HPDE6-E6E7 (cell line): ENCODE results near the gene ATPAF2.

Experiments
- DNase-seq: peaks from one replicate; pipeline ENCODE4 v3.0.0; 2011; ENCODE audit warnings: missing footprints; ENCODE audit errors: extremely low spot score

Gene ATPAF2

DNA sequence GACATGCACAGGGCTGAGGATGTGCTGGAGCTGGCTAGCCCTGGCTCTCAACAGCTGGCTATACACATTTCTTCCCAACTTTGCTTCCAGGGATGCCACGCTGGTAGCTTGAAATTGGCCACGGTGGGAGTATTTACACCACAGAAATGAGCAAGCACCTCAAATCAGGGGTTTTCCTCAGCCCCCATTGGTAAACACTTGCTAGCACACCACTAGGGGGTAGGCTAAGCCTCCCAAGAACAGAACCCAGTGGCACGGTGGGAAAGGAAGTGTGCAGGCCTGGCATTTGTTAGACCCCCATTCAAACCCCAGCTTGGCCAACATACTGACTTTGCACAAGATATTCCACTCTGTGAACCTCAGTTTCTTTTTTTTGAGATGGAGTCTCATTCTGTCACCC is 53.4 kb downstream of the ATPAF2 start:
- DNase-seq = no peak

DNA sequence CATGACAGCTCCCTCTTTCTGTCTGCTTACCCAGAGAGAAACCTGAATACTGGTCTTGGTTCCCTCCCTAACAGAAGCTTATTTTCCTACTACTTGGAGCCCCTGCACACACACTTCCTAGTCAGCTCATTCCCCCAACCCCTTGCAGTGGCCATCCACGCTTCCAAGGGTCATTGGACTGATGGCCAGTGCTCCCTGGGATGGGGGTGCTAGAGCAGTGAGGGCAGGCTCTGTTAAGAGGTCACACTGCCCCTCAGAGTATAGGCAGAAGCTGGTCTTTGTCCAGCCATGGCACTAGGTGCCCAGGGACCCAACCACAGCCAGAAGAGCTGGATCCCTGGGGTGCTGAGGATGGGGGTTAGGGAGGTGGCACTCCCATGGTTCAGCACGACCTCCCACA is 53.8 kb downstream of the ATPAF2 start:
- DNase-seq = no peak

DNA sequence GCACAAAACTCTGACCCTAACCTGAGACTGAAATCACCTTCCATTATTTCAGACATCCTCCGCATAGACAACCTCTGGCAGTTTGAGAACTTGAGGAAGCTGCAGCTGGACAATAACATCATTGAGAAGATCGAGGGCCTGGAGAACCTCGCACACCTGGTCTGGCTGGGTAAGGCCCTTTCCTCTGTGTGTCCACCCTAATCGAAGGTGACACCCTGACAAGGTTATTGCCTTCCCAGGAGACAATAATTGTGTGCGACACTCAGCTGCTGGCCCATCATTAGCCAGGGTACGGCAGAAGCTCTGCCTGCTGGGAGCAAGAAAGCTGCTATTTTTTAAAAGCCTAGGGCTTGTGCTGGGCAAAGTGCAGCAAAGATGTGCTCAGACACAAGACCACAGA is 55.2 kb downstream of the ATPAF2 start:
- DNase-seq = no peak

DNA sequence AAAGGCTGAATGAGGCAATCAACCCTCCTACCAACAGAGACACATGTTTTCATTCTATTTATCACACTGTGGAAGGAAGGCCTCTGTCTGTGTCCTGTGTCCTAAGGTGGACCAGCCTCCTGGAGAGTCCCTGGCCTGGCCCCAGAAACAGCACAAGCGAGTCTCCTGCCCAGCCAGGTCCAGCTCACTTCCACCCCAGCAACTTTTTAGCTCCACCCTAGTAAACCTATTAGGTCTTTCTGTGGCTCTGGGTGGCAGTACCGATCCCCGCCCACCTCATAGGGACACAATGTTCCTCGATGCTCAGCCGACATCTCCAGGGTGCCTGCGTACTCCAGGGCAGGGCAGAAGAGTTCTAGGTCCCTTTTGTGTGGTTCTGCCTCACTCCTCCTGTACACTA is 55.6 kb downstream of the ATPAF2 start:
- no peak for DNase-seq

DNA sequence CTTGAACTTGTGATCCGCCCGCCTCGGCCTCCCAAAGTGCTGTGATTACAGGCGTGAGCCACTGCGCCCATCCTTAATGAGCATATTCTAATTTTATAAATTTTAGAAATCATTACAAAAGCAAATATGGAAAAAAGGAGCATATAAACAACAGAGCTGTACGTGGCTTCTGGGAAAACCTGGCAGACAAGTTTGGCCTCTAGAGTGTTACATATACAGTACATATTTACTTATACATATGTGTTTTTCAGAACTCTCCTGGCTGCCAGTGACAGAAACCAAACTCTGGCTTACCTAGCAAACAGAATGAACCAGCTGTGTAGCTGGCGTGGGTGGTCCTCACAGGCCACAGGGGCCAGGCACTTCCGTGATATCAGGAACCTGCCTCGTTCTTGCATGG is 56.2 kb downstream of the ATPAF2 start:
- no peak for DNase-seq

DNA sequence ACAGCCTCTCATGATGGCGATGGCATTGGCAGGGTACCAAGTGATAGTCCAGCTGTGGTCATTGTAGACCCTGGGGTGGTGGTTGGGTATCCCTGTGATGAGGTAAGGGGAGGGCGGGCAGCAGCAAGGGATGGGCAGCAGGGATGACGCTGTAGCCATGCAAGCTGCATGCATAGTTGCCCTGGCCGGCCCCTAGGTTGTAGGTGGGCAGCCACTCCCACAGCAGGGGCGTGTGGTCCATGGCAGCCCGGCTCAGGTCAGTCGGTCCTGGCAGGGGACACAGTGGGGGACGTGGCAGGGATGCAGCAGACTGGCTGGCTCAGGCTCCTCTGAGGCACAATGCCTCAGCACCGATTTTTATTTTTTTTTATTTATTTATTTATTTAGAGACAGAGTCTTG is 57.6 kb downstream of the ATPAF2 start:
- DNase-seq = no peak

DNA sequence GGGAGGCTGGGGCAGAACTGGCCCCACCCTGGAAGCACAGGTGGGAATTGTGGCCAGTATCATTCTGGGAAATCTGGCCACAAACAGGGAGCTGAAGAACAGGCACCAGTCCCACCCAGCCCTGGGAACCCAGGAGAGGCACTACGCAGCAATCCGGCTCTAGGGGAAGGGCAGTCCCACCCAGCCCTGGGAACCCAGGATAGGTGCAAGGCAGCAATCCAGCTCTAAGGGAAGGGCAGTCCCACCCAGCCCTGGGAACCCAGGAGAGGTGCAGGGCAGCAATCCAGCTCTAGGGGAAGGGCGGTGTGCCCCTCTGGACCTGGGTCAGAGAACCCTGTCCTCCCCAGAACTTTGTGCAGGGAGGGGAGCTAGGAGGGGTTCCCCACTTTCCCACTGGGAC is 59.2 kb downstream of the ATPAF2 start:
- DNase-seq = no peak

DNA sequence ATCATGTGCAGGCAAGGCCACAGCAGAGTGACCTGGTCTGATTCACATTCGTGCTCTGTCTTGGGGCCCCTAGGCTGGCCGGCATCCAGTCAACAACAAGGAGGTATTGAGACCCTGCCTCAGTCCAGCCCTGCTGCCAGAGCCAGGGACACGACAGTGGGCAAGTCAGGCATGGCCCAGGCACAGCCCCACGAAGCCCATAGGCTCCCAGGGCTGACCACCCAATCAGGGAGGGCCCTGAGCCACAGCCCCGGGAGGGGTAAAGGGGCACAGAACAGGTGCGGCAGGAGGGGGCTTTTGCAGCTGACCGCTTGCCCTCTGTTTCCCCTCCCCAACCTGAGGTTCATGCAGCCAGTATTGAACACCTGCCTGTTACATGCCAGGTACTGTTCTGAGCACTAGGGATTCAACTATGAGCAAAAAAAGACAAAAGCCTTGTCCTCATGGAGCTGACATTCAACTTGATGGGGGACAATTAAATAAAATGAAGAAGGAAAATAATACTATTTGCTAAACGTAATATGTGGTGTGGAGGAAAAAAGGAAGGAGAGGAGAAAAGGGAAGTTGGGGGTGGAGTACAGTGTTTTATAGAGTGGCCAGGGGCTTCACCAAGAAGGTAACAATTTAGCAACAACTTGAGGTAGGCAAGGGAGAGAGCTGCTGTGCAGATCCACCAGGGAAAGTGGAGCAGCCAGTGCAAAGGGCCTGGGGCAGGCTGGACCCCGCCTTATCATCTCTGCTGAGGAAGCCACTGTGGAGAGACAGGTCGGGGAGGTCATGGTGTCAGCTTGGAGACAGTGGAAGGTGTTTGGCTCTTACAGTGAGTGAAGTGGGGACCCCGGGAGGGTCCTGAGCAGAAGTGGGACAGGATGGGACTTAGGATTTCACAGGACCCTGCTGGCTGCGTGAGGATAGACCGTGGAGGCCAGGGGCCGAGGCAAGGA is 60.2 kb downstream of the ATPAF2 start:
- no peak for DNase-seq

DNA sequence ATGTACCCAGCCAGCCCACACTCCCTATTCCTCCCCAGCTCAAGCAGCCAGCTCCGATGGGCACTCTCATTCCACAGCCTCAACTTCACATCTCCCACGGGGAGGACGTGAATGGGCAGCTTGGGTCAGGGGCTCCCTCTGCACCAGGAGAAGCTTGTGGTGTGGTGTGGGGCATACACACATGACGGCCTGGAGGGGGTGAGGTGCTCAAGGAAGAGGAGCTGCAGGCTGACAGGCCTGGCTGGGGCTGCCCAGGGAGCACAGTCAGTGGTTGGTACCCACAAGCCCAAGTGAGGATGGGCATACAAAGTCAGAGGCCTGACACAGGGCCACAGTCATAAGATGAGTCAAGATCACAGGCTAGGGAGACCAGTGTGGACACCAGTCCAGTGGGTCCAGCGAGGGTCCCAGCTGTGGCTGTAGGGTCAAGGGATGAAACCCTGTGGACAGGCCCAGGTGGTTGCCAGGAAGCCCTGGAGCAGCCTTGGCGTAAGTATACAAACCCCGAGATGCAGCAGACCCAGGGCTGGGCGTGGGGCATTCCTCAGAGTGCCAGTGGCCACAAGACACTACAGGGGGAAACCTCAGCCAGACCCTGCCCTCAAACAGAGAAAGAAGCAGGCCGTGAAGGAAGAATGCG is 61.9 kb downstream of the ATPAF2 start:
- no peak for DNase-seq

DNA sequence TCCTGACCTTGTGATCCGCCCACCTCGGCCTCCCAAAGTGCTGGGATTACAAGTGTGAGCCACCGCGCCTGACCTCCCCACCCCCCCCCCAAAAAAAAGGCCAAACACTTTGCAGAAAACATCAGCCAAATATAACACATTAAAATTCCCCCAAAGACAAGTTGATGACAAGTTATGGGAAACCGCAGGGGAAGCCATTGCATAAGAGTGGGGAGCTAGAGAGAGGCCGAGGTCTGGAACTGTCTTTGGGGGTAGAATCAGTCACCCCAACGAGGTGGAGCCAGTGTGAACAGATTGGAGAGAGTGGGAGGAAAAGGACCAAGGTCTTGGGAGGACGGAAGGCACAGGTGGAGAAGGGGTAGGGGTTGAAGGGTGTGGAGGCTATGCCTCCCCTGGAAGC is 63.5 kb downstream of the ATPAF2 start:
- DNase-seq = no peak

DNA sequence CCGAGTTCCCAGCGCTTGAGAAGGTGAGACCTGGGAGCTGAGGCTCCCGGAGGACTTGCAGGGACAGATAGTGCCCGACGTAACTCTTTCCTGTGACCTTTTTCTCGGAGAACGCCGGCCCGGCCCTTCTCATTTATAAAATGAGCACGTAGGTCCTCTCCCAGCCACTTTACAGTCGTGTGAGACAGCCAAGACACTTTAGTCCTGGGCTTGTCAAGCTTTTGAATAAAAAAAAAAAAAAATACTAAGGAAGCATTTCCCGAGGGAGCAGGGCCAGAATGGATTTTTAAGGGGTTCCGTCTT is 66.1 kb downstream of the ATPAF2 start:
- DNase-seq = no peak

DNA sequence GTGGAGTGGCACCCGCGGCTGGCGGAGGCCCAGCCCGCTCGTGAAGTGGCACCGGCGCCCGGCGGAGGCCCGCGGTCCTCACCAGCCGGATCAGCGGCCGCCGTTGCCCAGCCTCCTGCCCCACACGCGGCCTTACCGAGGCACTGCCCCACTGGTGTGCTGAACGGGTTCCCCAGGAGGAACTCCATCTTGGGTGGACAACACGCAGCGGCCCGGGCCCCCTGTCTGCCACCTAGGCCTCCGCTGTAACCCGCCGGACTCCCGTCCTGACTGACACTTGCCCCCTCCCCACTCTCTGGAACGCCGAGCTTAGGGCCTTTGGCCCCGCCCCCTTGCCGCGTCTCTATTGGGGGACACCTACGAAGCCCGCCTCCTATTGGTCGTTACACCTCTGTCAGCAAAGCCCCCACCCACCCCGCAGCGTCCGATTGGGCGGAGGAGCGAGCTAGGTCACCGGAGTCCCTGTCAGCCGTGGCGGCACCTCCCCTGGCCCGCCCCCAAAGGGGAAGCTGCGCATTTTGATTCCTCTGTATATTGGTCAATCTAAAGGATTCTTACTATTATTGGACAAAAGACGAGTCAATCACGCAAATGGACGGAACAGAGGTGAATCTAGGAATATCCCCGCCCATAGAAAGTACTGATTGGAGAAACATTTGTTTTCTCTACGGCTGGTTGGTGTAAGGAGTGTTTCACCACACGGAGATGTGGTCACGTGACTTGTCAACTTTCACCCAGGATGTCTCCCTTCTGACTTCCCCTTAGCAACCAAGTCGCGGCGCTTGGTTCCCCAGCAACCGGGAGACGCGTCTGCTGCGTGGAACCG is 66.6 kb downstream of the ATPAF2 start, which contains the start of the genes DRC3 and TOM1L2:
Gene DRC3 (plus strand): TSS at position 737 of the 826 bp plus-strand sequence. CDS start 4,737 bp downstream, outside the sequence.
Gene TOM1L2 (minus strand): TSS at position 275 of the 826 bp plus-strand sequence. CDS start 87 bp downstream, at position 188.
- DNase-seq = peak; percentile 100

DNA sequence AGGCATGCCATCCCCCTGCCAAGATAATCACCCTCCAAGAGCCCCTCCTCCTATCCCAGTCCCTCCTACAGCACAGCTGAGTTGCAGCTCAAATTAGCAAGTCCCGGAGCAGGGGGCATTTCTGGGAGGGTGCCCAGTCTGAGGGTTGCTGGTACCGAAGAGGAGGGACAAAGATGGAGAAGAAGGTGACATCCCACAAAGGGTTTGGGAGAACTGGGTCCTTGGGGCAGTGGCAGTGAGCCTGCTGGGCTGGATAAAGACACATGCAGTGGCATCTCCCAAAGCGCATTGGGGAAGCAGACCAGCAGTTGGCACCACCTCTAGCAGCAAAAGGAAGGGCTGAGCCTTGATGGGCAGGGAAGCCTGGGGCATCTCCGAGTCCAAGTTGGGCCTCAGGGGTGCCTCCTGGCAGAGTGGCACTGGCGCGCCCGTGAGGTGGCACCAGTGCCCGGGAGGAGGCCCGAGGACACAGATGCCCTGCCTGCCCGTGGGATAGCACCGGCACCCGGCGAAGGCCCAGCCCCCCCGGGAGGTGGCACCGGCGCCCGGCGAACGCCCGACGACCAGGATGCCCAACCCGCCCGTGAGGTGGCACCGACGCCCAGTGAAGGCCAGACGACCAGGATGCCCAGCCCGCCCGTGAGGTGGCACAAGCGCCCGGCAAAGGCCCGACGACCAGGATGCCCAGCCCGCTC is 67.4 kb downstream of the ATPAF2 start:
- DNase-seq = no peak

DNA sequence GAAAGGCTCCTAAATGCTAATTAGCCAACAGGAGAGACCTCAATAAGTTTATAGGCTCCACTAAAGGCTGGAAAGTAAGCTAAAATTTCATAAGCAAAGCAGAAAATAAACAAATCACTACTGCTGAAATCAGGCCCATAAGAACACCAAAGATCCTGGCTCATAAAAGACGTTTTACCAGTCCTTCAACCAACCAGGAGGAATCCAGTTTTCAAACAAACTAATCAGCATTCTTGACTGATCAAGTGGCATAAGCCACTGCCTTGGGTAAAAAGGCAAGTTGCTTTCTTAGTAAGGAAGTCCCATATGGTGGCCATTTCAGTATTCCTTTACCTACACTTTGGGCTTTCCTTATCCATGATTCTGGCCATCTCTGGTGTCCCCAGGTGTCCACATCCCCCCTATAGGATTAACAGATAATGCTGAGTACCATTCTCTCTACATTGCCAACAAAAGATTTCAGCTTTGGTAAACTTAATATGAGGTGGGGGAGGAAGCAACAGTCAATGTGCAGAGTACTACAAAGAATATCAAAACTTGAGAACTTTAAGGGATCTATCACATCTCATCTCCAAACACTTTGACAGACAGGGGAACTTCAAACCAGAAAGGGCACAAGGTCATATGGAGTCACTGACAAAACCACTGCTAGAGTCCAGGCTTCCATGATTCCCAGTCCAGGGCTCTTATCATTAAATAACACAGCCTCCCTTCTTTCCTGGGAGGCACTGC is 68.1 kb downstream of the ATPAF2 start:
- DNase-seq = no peak
